Inferior parietal cortex (tissue), 1 donor: ENCODE measurements around the gene ADH5.
"Not testable (repeated sequence)": the region's sequence is repeated elsewhere in the genome, so short reads cannot be mapped to it uniquely, and the experiment has no call there.

Source experiments
- DNase-seq: peaks from one replicate; pipeline ENCODE4 v3.0.0-alpha.2; 2016; ENCODE audit errors: extremely low spot score

ADH5 gene

DNA sequence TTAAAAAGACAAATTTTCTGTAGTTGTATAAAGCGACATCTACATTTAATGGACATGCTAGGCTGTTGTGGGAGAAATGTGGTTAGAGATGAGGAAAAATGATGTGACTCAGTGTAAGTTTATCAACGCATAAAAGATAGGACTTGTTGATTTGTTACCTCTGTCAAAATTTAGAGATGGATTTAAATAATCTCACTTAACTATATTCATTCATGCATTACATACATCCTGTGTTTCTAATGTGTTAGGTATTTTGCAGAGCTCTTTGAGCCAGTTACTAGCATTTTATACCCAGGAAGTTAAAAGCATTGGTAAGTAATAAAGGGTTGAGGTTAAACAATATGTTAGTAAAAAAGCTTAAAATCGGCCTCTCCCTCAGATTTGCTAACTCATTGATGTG is 58.7 kb downstream of the ADH5 start:
- DNase-seq, result no peak

- no peak for DNase-seq
These were observed 59.4 kb downstream of the ADH5 start for GRCh38 chr4:99029018-99029735.

GRCh38 chr4:99028187-99028586 is 60.4 kb downstream of the ADH5 start:
- DNase-seq, result no peak

GRCh38 chr4:99027304-99027703 is 61.3 kb downstream of the ADH5 start:
- no peak for DNase-seq

- DNase-seq, result no peak
These were observed 63.1 kb downstream of the ADH5 start for GRCh38 chr4:99025506-99025905.

DNA sequence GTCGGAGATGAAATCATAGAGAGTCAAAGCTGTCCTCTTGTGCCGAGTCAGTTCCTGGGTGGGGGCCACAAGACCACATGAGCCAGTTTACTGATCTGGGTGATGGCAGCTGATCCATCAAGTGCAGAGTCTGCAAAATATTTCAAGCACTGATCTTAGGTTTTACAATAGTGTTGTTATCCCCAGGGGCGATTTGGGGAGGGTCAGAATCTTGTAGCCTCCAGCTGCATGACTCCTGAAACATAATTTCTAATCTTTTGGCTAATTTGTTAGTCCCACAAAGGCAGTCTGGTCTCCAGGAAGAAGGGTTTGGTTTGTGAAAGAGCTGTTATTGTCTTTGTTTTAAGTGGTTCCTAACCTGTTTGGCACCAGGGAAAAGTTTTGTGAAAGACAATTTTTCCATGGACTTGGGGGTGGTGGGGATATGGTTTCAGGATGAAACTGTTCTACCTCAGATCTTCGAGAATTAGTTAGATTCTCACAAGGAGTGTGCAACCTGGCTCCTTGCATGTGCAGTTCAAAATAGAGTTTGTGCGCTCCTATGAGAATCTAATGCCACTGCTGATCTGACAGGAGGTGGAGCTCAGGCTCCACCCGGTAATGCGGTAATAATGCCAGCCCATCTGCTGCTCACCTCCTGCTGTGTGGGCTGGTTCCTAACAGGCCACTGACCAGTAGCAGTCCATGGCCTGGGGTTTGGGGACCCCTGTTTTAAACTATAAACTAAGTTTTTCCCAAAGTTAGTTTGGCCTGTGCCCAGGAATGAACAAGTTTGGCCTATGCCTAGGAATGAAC is 63.9 kb downstream of the ADH5 start:
- no peak for DNase-seq

DNA sequence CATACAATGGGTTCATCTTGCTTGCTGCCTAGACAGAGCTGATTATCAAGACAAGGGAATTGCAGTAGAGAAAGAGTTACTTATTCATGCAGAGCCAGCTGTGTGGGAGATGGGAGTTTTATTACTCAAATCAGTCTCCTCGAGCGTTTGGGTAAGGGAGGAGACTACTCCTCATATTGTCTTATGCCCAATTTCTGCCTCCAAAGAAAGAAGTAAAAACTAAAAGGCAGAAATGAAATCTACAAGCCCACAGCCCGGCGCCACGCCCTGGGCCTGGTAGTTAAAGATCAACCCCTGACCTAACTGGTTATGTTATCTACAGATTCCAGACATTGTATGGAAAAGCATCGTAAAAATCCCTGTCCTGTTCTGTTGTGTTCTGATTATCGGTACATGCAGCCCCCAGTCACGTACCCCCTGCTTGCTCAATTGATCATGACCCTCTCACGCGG is 64.8 kb downstream of the ADH5 start:
- not testable (repeated sequence) for DNase-seq

- DNase-seq, result no peak
These were observed 66.0 kb downstream of the ADH5 start for GRCh38 chr4:99022566-99022965.

DNA sequence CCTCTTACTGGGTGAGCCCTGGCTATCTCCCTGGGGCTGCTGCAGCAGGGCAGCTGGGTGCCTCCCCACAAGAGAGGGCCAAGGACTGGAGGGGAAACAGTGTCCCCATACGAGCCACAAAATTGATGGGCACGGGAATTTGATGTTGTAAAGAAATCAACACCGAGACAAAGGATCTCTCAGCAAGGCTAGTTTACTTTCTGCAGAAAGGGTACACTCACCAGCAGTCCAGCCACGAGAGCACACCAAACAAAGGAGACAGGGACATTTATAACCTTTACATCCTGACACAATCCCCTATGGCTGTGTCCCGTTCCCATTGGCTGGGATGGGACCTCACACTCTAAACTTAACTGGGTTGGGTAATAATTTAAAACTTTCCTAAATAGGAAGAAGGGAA is 67.2 kb downstream of the ADH5 start:
- DNase-seq, result no peak
